HG03066 (cell line): Measurements from ENCODE around the gene CRYAA.

Source experiments
- ATAC-seq: cut with Tn5 transposase; IDR thresholded peaks from one replicate; pipeline ENCODE4 v1.9.1; 2021; ENCODE audit warnings: low read depth; ENCODE audit not compliant: unreplicated experiment

CRYAA gene

GRCh38 chr21:43198376-43198775 lies 29.6 kb downstream of the CRYAA start:
- no peak for ATAC-seq

- ATAC-seq = no peak
Observed at GRCh38 chr21:43201491-43201890, 32.7 kb downstream of the CRYAA start.

DNA sequence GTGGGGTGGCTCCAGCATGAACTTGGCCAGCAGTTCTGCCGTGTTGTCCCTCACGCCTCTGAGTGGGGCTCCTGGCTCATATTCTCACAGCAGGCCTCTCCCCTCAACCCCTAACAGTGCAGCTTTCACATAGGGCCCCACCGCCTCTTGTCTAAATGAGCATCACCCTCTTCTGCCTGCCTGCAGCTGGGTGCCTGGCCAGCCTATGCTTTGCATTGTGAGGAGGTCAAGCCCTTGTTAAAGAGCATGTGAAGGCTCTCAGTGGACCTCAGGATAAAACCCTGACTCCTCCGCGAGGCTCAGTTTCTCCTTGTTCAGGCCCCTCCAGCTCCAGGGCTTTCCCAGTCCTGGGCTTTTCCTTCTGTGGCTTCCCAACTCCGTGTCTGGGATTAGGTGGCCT lies 34.8 kb downstream of the CRYAA start:
- no peak for ATAC-seq

- no peak for ATAC-seq
Observed at GRCh38 chr21:43204638-43205037, 35.8 kb downstream of the CRYAA start.

- no peak for ATAC-seq
Observed at GRCh38 chr21:43206231-43207042, 37.6 kb downstream of the CRYAA start.

- no peak for ATAC-seq
Observed at GRCh38 chr21:43207043-43207315, 38.2 kb downstream of the CRYAA start.

DNA sequence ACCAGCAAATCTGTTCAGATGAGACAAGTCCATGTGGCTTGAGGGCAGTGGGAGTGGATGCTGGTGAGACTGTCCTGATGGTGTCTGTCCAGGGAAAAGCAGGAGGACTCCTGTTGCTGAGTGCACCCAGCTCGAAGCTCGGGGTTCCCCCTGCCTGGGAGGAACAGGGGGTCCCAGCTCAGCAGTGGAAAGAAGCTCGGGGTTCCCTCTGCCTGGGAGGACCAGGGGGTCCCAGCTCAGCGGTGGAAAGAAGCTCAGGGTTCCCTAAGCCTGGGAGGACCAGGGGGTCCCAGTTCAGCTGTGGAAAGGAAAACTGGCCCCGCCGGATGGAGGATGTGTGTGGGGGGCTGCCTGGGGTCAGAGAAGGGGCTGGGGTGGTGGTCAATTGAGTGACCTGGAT lies 39.1 kb downstream of the CRYAA start:
- ATAC-seq = no peak

DNA sequence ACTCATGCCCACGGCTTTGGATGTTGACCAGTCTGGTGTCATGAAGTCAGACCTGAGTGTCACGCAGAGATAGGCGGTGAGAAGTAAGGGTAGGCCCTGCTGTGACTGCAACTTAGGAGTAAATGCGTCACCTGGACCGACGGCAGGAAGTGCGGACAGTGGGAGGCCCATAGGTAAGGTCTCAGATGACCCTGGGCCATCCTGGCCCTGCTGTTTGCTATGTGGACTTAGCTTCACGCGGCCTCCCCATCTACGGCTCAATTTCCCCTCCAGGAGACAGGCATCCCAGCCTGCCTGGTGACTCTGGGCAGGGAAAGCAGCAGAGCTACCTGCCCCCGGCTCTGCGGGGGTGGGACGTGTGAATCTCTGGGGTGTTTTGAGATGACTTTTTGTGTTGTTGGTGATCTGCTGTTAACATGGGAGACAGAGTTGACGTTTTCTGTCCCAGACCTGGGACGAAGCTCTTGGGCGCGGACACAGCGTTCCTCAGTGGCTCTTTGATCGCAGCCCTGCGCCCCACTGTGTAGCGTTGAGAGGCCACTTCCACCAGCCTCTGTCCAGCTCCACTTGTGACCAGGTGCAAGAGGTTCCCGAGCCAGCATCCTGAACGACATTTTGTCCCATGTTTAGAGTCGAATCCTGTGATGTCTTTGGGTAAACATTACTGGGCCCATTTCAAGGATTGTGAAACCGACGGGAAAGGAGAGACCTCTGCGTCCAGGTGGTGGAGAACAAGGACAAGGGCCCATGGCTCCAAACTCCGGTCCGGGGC lies 39.9 kb downstream of the CRYAA start:
- ATAC-seq = no peak

DNA sequence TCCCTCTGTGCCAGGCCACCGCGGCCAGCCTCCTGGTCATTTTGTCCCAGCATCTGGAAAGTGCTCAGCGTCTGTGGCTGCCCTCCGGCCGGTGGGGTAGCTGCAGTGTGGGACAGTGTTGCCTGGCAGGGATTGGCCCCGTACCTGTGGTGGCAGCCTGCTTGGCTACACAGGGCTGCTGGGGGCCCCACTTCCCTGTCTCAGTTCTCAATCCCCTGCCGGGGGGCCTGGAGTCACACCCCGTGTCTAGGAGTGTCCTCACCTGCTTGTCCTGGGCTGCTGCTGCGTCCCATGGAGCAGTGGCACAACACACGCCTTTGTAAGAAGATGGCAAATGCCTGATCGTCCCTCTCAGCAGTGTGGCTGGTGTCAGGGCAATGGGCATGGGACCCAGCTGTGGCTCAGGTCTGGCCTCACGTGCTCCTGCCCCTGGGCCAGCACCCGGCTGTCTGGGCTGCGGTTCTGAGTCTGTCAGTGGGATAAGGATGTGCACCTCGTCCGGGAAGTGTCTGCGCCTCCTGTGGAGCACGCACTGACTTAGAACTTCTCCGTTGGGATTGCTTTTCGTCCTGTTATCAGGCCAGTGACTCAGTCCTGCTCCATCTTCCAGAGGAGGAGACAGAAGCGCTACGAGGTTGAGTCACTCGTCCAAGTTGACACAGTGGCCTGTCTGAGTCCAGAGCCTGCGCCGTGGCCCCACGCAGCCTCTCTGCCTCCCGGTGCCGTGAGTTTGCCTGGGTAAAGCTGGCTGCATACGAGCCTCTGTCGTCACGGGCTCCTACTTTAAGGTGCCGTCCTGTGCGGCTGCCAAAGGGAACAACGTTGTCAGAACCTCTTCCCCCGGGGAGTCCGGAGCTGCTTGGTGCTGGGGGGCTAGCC lies 41.0 kb downstream of the CRYAA start:
- ATAC-seq = no peak

- no peak for ATAC-seq
Observed at GRCh38 chr21:43210454-43211071, 41.8 kb downstream of the CRYAA start.

- no peak for ATAC-seq
Observed at GRCh38 chr21:43211072-43211759, 42.4 kb downstream of the CRYAA start.

GRCh38 chr21:43211760-43212115 lies 42.9 kb downstream of the CRYAA start:
- no peak for ATAC-seq
